T-helper 9 cell (primary cell): ENCODE measurements around the gene HEATR9.

ENCODE experiments used
- DNase-seq: peaks from one replicate; pipeline ENCODE4 v3.0.0-alpha.2; 2020

Gene HEATR9

DNA sequence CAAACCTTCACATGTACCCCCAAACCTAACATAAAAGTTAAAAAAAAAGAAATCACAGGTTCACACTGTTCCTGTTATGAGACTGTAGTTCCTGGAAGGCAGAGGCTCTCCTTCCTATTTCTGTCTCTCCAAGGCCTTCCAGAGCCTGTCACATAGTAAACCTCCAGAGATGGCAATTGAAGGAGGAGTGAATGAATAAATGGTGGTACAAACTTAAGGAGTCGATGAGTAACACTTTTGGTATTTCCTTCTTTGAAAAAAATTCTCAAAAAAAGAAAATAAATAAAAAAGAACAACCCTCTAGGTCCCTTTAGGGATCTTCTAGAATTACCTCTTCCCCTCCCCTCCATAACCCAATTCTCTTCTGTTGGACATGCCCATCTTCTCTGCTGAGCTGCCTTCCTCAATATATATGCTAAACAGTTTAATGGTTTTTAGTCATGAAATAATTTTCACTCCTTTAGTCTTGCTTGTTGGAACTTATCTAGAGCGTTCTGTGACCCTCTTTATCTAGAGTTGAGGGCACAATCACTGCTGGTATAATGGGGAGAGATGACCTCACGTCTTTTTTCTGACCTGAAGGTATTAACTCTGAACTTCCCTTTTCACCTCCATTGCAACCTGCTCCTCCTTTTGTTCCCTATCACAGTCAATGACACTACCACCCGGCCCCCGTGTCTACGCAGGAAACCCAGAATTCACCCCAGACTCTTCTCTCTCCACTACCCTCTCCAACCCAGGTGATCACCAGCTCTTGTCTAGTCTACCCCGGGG, 61.1 kb downstream of the HEATR9 start:
- no peak for DNase-seq
